GM04504 (cell line): ENCODE results near the gene SRSF2.
A peak's percentile ranks its signal among the peaks of the same experiment; 100 is the strongest.
"Not testable (repeated sequence)": the region's sequence is repeated elsewhere in the genome, so short reads cannot be mapped to it uniquely, and the experiment has no call there.

Source experiments
- DNase-seq: peaks from one replicate; pipeline ENCODE4 v3.0.0-alpha.2; 2012; ENCODE audit warnings: low read depth

The SRSF2 gene

GRCh38 chr17:76738468-76738850, 1.3 kb upstream of the SRSF2 start:
- DNase-seq = no peak

DNA sequence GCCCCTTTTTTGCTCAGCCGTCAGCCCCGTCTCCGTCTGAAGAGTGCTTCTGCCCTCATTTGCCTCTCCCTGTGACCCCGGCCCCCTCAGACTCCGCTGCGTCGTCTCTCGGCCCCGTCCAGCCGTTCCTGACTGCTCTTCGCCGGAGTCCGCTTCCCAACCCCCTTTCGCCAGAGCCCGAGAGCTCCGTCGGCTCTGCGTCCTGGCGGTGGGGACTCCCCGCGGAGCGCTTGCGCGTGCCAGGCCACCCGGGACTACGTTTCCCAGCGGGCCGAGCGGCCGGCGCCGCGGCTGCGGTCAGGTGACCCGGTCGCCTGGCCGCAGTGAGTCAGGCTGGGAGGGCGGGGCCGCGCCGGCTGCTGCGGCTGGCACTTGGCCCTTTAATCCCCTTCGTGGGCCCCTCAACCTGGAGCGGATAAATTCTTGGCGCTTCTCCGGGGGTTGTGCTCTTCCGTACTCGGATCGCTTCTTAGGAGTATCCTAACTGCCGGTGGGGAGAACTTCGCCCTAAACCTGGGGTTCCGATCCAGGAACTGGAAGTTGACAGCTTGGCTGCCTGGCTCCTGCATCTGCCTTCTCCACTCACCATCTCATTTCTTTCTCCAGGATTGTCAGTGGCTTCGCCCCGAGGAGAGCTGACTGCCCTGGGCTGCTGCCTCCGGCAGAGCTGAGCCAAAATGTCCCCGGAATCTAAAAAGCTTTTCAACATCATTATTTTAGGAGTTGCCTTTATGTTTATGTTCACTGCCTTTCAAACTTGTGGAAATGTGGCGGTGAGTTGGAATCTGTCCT, 741 bp upstream of the SRSF2 start, which contains the start of gene MFSD11:
TSS of gene MFSD11 (plus strand) at position 444 of the 792 bp plus-strand sequence. CDS start at position 678, 234 bp downstream.
- DNase-seq = peak; percentile 88

DNA sequence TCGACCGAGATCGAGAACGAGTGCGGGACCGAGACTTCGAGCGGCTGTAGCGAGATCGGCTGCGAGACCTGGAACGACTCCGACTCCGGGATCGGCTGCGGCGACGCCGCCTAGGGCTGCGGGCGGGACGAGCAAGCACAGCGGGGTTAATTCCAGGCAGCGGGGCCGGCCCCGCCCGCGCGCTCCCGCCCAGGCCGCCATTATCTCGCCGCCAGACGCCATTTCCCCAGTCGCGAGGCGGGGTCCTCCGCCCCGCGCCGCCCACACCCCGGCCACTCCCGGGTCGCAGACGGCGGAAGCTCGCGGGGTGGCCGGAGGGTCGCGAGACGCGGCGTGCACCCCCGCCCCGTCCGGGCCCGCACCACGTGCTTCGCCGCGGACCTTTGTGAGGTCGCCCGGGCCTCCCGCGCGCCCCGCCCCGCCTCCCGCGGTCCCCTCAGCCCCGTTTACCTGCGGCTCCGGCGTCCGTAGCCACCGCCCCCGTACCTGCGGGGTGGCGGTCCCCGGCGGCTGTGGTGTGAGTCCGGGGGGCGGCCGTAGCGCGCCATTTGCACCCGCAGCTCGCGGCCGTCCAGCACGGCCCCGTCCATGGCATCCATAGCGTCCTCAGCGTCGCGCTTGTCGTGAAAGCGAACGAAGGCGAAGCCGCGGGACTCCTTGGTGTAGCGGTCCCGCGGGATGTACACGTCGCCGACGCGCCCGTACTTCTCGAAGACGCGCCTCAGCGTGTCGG, 616 bp downstream of the SRSF2 start:
- DNase-seq = no peak

DNA sequence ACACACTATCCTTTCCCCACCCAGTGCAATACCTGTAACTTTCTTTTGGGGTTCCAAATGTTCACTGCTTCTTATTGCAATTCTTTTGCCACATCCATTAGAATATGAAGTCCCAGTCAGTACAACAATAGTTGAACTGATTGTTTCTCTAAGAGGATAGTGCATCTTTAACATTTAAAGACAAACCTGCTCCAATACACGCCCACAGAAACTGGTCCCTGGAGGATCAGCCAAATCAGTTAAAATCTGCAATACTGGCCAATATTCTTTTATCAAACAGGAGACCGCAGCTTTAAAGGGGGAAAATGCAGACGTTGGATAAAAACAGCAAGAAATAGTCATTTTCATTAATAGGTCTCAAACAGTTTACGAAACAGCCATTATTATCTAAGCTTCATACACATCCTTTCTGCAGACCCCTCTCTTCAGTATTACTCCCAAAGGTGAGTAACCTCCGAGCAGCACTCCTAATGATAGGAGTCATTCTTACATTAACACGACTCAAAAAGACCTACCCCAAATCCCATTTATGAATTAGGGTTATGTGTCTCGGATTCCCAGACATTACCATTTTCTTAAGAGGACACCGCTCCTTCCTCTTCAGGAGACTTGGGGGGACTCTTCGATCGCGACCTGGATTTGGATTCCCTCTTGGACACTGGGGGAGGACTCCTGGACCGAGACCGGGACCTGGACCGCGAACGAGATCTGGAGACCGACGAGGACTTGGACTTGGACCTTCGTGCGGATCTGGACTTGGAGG, 1.4 kb downstream of the SRSF2 start:
- DNase-seq = no peak

- DNase-seq = no peak
These were observed 2.1 kb downstream of the SRSF2 start for GRCh38 chr17:76735006-76735405.

GRCh38 chr17:76734080-76734840, 2.9 kb downstream of the SRSF2 start:
- DNase-seq = no peak

GRCh38 chr17:76733618-76733957, 3.5 kb downstream of the SRSF2 start:
- DNase-seq = no peak

DNA sequence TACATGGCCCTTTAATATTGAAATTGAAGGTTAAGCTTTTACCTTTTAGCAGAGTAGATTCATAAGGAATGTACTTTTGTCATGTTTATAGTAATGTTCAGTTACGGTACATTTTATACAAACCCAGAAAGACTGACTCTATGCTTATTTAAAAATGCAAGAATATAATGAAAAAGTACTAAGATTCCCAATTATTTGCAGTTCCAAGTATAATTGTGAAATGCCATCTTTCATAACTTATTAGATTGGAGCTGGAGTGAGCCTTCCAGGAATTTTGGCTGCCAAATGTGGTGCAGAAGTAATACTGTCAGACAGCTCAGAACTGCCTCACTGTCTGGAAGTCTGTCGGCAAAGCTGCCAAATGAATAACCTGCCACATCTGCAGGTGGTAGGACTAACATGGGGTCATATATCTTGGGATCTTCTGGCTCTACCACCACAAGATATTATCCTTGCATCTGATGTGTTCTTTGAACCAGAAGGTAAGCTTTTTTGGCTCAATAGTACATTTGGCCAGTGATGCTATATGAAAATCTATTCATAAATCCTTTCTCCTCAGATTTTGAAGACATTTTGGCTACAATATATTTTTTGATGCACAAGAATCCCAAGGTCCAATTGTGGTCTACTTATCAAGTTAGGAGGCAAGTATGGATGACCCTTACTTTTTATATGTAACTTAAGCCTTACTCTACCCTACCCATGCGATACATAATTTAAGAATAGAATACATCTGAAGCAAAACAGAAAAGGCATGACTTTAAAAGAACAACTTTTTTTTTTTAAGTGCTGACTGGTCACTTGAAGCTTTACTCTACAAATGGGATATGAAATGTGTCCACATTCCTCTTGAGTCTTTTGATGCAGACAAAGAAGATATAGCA, 4.2 kb downstream of the SRSF2 start:
- no peak for DNase-seq

GRCh38 chr17:76731800-76732733, 5.1 kb downstream of the SRSF2 start:
- DNase-seq = not testable (repeated sequence)

DNA sequence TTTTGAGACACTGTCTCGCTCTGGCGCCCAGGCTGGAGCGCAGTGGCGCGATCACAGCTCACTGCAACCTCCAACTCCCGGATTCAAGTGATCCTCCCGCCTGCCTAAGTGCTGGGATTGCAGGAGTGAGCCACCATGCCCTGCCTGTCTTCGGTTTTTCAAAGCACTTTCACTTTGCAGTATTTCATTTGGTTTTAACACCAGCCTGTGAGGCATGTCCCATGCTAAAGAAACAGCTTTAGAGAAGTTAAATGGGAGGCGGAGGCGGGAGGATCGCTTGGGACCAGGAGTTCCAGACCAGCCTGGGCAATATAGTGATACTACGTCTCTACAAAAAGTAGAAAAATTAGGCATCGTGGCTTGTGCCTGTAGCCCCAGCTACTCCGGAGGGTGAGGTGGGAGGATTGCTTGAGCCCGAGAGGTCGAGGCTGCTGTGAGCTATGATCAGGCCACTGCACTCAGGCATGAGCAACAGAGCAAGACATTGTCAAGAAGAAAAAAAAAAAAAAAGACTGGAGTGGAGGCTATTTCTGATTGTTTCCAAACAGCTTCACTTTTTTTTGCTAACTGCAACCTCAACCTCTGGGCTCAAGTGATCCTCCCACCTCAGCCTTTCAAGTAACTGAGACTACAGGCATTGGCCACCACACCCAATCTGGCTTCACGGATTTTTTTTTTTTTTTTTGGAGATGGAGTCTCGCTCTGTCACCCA, 9.2 kb downstream of the SRSF2 start:
- DNase-seq = no peak

DNA sequence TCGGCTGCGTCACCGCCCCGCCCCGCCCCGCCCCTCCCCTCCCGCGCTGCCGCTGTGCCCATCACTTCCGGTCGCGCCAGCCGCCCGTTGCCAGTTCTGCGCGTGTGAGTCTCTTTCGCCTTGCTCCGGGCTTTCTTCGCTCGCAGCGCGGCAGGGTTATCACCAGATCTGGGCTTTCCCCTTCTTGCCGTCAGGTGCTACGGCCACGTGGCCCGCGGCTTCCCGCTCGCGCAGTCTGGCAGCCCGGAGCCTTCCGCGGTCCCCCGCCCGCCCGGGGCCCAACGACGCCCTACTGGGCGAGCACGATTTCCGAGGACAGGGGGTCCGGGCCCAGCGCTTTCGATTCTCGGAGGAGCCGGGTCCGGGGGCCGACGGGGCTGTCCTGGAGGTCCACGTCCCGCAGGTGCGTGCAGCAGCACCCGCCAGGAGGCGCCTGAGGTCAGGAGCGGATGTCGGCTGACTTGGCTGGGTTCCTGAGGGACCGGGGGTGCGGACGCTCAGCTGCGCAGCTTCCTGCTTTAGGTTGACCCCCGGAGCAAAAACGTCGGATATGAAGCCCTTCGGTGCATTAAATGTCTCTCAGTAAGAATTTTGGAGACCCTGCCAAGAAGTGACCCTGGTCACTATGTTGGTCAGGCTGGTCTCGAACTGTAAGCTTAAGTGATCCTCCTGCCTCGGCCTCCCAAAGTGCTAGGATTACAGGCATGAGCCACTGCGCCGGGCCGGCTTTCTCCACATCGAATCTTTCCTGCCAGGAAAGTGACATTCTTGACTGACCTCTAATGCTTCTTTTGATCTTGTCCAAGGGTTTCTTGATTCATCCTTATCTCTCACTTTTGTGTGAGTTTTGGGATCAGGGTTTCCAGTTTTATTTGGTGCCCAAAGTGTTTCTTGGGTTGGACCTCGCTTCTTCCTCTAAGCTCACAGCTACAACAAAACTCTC, 10.1 kb downstream of the SRSF2 start, which contains the start of gene METTL23:
TSS of gene METTL23 (plus strand) at position 64 of the 943 bp plus-strand sequence. CDS start 2,872 bp downstream, outside the sequence.
- no peak for DNase-seq

GRCh38 chr17:76726231-76726775, 10.8 kb downstream of the SRSF2 start, which contains the start of gene JMJD6:
Gene JMJD6 (minus strand): TSS chr17:76726606. CDS start chr17:76726475, 131 bp downstream.
- DNase-seq = peak; percentile 93

DNA sequence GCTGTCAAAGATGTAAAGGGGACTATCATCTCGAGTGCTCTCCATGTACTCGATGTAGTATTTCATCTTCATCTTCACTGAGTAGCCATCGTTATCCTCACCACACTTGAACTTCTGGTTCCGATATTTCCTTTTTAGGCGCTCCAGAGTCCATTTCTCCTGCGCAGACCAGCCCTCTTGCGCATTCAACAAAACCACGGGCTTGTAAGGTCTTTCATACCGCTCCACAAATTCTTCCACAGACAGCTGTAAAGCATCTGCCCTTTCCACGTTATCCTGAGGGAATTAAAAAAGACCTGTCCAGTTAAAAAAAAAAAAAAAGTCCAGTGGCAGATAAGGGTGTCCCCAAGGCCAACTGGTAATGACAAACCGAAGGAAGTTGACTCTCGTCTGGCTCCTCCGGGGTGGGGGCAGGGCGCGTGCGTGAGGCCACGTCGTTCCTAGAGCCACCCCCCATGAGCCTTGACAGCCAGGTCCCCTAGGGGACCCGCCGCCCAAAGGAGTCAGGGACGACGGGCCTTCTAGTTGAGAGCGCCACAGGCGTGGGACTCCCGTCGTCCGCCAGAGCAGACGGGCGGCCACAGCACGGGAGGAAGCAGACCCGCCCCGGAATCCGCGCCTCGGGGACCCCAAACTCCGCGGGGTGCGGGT, 11.4 kb downstream of the SRSF2 start:
- no peak for DNase-seq

DNA sequence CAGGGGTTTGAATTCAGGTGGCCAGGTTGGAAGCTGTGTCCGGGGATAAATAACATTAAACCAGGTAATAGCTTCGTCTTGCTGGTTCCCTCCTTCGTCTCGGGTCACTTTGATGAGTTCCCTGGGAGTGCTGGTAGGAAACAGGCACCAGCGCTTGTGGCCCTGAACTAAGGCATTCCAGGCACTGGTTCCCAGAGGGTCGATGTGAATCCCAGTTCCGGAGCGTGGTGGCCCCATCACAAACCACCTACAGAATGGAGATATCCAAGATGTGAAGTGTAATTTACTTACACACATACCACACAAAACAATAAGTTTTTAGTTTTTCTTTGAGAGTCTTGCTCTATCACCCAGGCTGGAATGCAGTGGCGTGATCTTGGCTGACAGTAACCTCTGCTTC, 13.3 kb downstream of the SRSF2 start:
- DNase-seq = no peak

DNA sequence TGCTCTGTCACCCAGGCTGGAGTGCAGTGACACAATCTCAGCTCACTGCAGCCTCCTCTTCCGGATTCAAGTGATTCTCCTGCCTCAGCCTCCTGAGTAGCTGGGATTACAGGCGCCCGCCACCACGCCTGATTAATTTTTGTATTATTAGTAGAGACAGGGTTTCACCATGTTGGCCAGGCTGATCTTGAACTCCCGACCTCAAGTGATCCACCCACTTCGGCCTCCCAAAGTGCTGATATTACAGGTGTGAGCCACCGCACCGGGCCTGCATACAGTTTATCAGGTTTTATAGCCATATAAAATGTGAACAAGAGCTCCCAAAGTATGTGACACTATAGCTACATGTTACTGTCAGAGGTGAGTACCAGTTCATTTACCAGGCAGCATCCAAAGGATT, 14.2 kb downstream of the SRSF2 start:
- DNase-seq = not testable (repeated sequence)

DNA sequence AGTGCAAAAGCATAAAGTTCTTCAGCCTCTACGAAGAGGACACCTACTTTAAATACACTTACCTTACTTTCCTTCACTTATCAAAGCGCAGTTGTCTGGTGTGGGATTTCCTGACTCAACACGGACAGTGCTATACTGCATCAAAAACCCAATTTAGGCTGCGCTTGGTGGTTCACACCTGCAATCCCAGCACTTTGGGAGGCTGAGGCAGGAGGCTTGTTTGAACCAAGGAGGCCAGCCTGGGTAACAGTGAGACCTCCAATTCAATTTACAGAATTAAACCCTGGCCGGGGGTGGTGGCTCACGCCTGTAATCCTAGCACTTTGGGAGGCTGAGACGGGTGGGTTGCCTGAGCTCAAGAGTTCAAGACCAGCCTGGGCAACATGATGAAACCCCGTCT, 14.9 kb downstream of the SRSF2 start:
- DNase-seq = no peak

GRCh38 chr17:76721463-76721862, 15.7 kb downstream of the SRSF2 start:
- no peak for DNase-seq
